Measurements from ENCODE around the gene CXCR1.

The CXCR1 gene

GRCh38 chr2:218193701-218194100 lies 26.9 kb upstream of the CXCR1 start:
- TF ChIP-seq CTCF (IDR thresholded peaks at IDR 0.05; ENCODE audit: low read depth, low read length) = no peak
- no peak for DNase-seq (ENCODE audit: extremely low read depth, low read depth)

GRCh38 chr2:218192902-218193430 lies 26.2 kb upstream of the CXCR1 start:
- DNase-seq (ENCODE audit: extremely low read depth, low read depth) = no peak
- TF ChIP-seq CTCF (IDR thresholded peaks at IDR 0.05; ENCODE audit: low read depth, low read length) = no peak

GRCh38 chr2:218188528-218188927 lies 21.8 kb upstream of the CXCR1 start:
- no peak for TF ChIP-seq CTCF (IDR thresholded peaks at IDR 0.05; ENCODE audit: low read depth, low read length)
- DNase-seq (ENCODE audit: extremely low read depth, low read depth) = no peak

GRCh38 chr2:218187296-218188015 lies 20.7 kb upstream of the CXCR1 start:
- no peak for DNase-seq (ENCODE audit: extremely low read depth, low read depth)
- TF ChIP-seq CTCF (IDR thresholded peaks at IDR 0.05; ENCODE audit: low read depth, low read length) = no peak

- no peak for TF ChIP-seq CTCF (IDR thresholded peaks at IDR 0.05; ENCODE audit: low read depth, low read length)
- no peak for DNase-seq (ENCODE audit: extremely low read depth, low read depth)
These were observed 20.1 kb upstream of the CXCR1 start for GRCh38 chr2:218186876-218187275.

- DNase-seq (ENCODE audit: extremely low read depth, low read depth) = peak; percentile 15
- TF ChIP-seq CTCF (IDR thresholded peaks at IDR 0.05; ENCODE audit: low read depth, low read length) = peak; percentile 82
These were observed 19.6 kb upstream of the CXCR1 start for GRCh38 chr2:218186355-218186766.

- no peak for TF ChIP-seq CTCF (IDR thresholded peaks at IDR 0.05; ENCODE audit: low read depth, low read length)
- no peak for DNase-seq (ENCODE audit: extremely low read depth, low read depth)
These were observed 17.6 kb upstream of the CXCR1 start for GRCh38 chr2:218184331-218184730.

Data from AG09319 (cell line).